H1 (cell line): Measurements from ENCODE around the gene RELT. TPM values are rescaled to one million over a fixed set of nuclear protein-coding genes. Genes with fewer than 3 reads are reported as not detected.

Experiments used
- CTCF ChIA-PET: fragments of 300-600 bp; sonication (Branson Sonifier 250); formaldehyde crosslinking; loops from one replicate; lab custom pipeline; 2021; ENCODE audit not compliant: partially characterized antibody; lab: Charles Lee
- POLR2A ChIA-PET: fragments of 300-600 bp; sonication (Branson Sonifier 250); formaldehyde crosslinking; loops from one replicate; lab custom pipeline; 2021; ENCODE audit warnings: inconsistent platforms; ENCODE audit not compliant: partially characterized antibody; lab: Charles Lee
- DNase-seq, 2 experiments: peaks; one replicate each; pipeline versions ENCODE4 v3.0.0 to v3.0.0-alpha.2; 2010 to 2022; ENCODE audit warnings: low spot score in 2 of 2, low read depth in 1 of 2, mixed read lengths in 1 of 2
- FAIRE-seq: peaks from 2 replicates; lab custom pipeline; 2011; peaks lifted over from hg19 to GRCh38; lab: Jason Lieb, UNC
- H2AFZ ChIP-seq: 2 replicates; pipeline ENCODE4 v1.8.1; 2012; ENCODE audit warnings: low read length, inconsistent platforms
- H2AK5ac ChIP-seq: 2 replicates; pipeline ENCODE4 v1.6.1; 2013; ENCODE audit warnings: low read depth, low read length
- H2BK120ac ChIP-seq: replicated peaks from 2 replicates; pipeline ENCODE3; 2013; ENCODE audit warnings: low read depth, low read length, inconsistent platforms
- H2BK12ac ChIP-seq: 2 replicates; pipeline ENCODE4 v1.6.1; 2013; ENCODE audit warnings: low read depth, low read length
- H2BK15ac ChIP-seq: 2 replicates; pipeline ENCODE4 v1.6.1; 2013; ENCODE audit warnings: low read length
- H2BK20ac ChIP-seq: 2 replicates; pipeline ENCODE4 v1.6.1; 2013; ENCODE audit warnings: low read length
- H2BK5ac ChIP-seq: 2 replicates; pipeline ENCODE4 v1.6.1; 2013; ENCODE audit warnings: low read depth, low read length
- H3K14ac ChIP-seq: 2 replicates; pipeline ENCODE4 v1.6.1; 2013; ENCODE audit warnings: inconsistent platforms; ENCODE audit not compliant: insufficient read length
- H3K18ac ChIP-seq: 2 replicates; pipeline ENCODE4 v1.6.1; 2013; ENCODE audit warnings: low read length; ENCODE audit errors: extremely low read depth
- H3K23ac ChIP-seq: 2 replicates; pipeline ENCODE4 v1.6.1; 2013; ENCODE audit warnings: inconsistent platforms; ENCODE audit not compliant: insufficient read length
- H3K23me2 ChIP-seq: 2 replicates; pipeline ENCODE4 v1.6.1; 2013; ENCODE audit warnings: low read depth, low read length
- H3K27ac ChIP-seq: 2 replicates; pipeline ENCODE4 v1.6.1; 2011; ENCODE audit warnings: low read depth, low read length, inconsistent platforms
- H3K27me3 ChIP-seq, 4 experiments: replicated peaks in 1 of 4; 1 replicate in 1 of 4; 2 replicates in 3 of 4; pipeline versions ENCODE4 v1.6.1 to v1.8.1; 2011 to 2013; ENCODE audit warnings: low read length in 3 of 4, mild to moderate bottlenecking in 3 of 4, inconsistent platforms in 2 of 4, mixed read lengths in 2 of 4, moderate library complexity in 1 of 4; ENCODE audit not compliant: control insufficient read depth in 3 of 4, insufficient read depth in 3 of 4; ENCODE audit errors: extremely low read depth in 1 of 4
- H3K36me3 ChIP-seq, 4 experiments: 2 replicates each; pipeline versions ENCODE4 v1.6.1 to v1.8.1; 2011 to 2013; ENCODE audit warnings: mild to moderate bottlenecking in 4 of 4, low read length in 3 of 4, moderate library complexity in 2 of 4, control low read depth in 1 of 4, inconsistent platforms in 1 of 4; ENCODE audit not compliant: insufficient read depth in 4 of 4, control insufficient read depth in 2 of 4
- H3K4ac ChIP-seq: replicated peaks from 2 replicates; pipeline ENCODE3; 2013; ENCODE audit warnings: low read length, low read depth, mixed read lengths, inconsistent platforms; ENCODE audit not compliant: insufficient read length
- H3K4me1 ChIP-seq, 4 experiments: replicated peaks in 1 of 4; 1 replicate in 1 of 4; 2 replicates in 3 of 4; pipeline versions ENCODE4 v1.6.1 to v1.8.1; 2011 to 2013; ENCODE audit warnings: low read length in 3 of 4, inconsistent platforms in 2 of 4, mixed read lengths in 1 of 4; ENCODE audit not compliant: insufficient read depth in 4 of 4, control insufficient read depth in 3 of 4
- H3K4me2 ChIP-seq, 2 experiments: 2 replicates each; pipeline versions ENCODE4 v1.6.1 to v1.8.1; 2011 to 2013; ENCODE audit warnings: low read depth in 2 of 2, low read length in 2 of 2, control low read depth in 1 of 2, inconsistent platforms in 1 of 2, mild to moderate bottlenecking in 1 of 2; ENCODE audit not compliant: insufficient read depth in 1 of 2
- H3K4me3 ChIP-seq, 4 experiments: fragments of 200-600, 300-600 bp in 1 of 4; sonication (generic), shearing (Covaris generic), sonication (Bioruptor Twin) in 1 of 4; 2 replicates each; pipeline versions ENCODE4 v1.5.1 to v1.8.1; 2011 to 2016; ENCODE audit warnings: low read length in 4 of 4, low read depth in 3 of 4, control low read depth in 2 of 4, inconsistent platforms in 2 of 4, mild to moderate bottlenecking in 2 of 4, mixed read lengths in 1 of 4, moderate library complexity in 1 of 4; ENCODE audit not compliant: insufficient read depth in 2 of 4; ENCODE audit errors: extremely low read depth in 1 of 4
- H3K56ac ChIP-seq: replicated peaks from 2 replicates; pipeline ENCODE3; 2013; ENCODE audit warnings: low read depth, mild to moderate bottlenecking, mixed read lengths, low read length, inconsistent platforms; ENCODE audit not compliant: insufficient read length
- H3K79me1 ChIP-seq: 2 replicates; pipeline ENCODE4 v1.6.1; 2013; ENCODE audit warnings: low read depth, low read length, control low read depth
- H3K79me2 ChIP-seq, 2 experiments: 2 replicates each; pipeline versions ENCODE4 v1.6.1 to v1.8.1; 2012 to 2013; ENCODE audit warnings: low read length in 2 of 2, mild to moderate bottlenecking in 2 of 2, inconsistent platforms in 1 of 2; ENCODE audit not compliant: insufficient read depth in 2 of 2, control insufficient read depth in 1 of 2
- H3K9ac ChIP-seq, 4 experiments: replicated peaks in 1 of 4; 1 replicate in 1 of 4; 2 replicates in 3 of 4; pipeline versions ENCODE4 v1.6.1 to v1.8.1; 2011 to 2013; ENCODE audit warnings: low read depth in 3 of 4, low read length in 3 of 4, control low read depth in 2 of 4, mild to moderate bottlenecking in 2 of 4, moderate library complexity in 2 of 4, inconsistent platforms in 1 of 4; ENCODE audit errors: extremely low read depth in 1 of 4
- H3K9me3 ChIP-seq, 2 experiments: 2 replicates each; pipeline versions ENCODE4 v1.6.1 to v1.8.1; 2012 to 2013; ENCODE audit warnings: mild to moderate bottlenecking in 2 of 2, moderate library complexity in 2 of 2, control low read depth in 1 of 2, inconsistent platforms in 1 of 2, low read depth in 1 of 2, low read length in 1 of 2, mixed read lengths in 1 of 2; ENCODE audit not compliant: insufficient read depth in 2 of 2
- H4K20me1 ChIP-seq, 2 experiments: replicated peaks in 1 of 2; 2 replicates each; pipeline versions ENCODE3 to v1.8.1; 2011 to 2013; ENCODE audit warnings: inconsistent platforms in 2 of 2, low read length in 2 of 2, mild to moderate bottlenecking in 1 of 2; ENCODE audit not compliant: insufficient read depth in 2 of 2, control insufficient read depth in 1 of 2
- H4K5ac ChIP-seq: 2 replicates; pipeline ENCODE4 v1.6.1; 2013; ENCODE audit warnings: low read length, low read depth, mixed read lengths, inconsistent platforms; ENCODE audit not compliant: insufficient read length
- H4K8ac ChIP-seq: 2 replicates; pipeline ENCODE4 v1.8.0; 2013; ENCODE audit warnings: mild to moderate bottlenecking, moderate library complexity, low read length, inconsistent platforms; ENCODE audit not compliant: insufficient read depth; ENCODE audit errors: extremely low read depth
- H4K91ac ChIP-seq: replicated peaks from 2 replicates; pipeline ENCODE3; 2013; ENCODE audit warnings: low read length, mixed read lengths, inconsistent platforms; ENCODE audit not compliant: insufficient read length
- BRCA1 ChIP-seq: IDR thresholded peaks from 2 replicates; pipeline ENCODE4 v1.6.1; 2012; ENCODE audit warnings: low read depth, low read length, improper control_type of control experiment
- SIX5 ChIP-seq: IDR thresholded peaks from 2 replicates; pipeline ENCODE4 v1.6.1; 2011; ENCODE audit warnings: mild to moderate bottlenecking, low read depth, low read length
- WGBS, 2 experiments: shearing (Covaris generic) in 1 of 2; methylation state at CpG; one replicate each; pipeline versions ENCODE4 v1.1.6 to v1.1.7; 2013 to 2015; ENCODE audit warnings: low lambda C conversion rate in 2 of 2, mixed read lengths in 2 of 2, inconsistent platforms in 1 of 2, low coverage in 1 of 2, missing lambda C conversion rate in 1 of 2; ENCODE audit not compliant: insufficient replicate concordance in 2 of 2, insufficient coverage in 1 of 2, insufficient read length in 1 of 2; ENCODE audit errors: extremely low coverage in 1 of 2, missing lambda C conversion rate in 1 of 2; 5-methylcytosine and 5-hydroxymethylcytosine counted together
- polyA plus RNA-seq, 7 experiments: library from polyadenylated mRNA; depleted of rRNA in 3 of 7; stranded (reverse) in 5 of 7; unstranded in 2 of 7; fragments of >200 nt in 5 of 7; fragments of 200-250 nt in 2 of 7; gene quantifications; 1 replicate in 5 of 7; 2 replicates in 1 of 7; 4 replicates in 1 of 7; pipeline versions ENCODE4 v1.2.1 to v1.2.3, GENCODE V29; 2011 to 2013; ENCODE audit warnings: missing spikeins in 2 of 7, mixed read lengths in 2 of 7
- total RNA-seq: library from RNA; stranded (reverse); fragmentation: NEBNext Ultra II Directional; extraction: Animal tissue kit (Norgen Biotek cat#: 25700); gene quantifications from 2 replicates; pipeline ENCODE4 v1.2.1, GENCODE V29; 2021

The RELT gene
- total and polyA plus RNA-seq, 2 of the 8 experiments (the other 6 are each of a cell fraction or from before 2014, with no cell fraction given), result 3.4 to 5.7 TPM

DNA sequence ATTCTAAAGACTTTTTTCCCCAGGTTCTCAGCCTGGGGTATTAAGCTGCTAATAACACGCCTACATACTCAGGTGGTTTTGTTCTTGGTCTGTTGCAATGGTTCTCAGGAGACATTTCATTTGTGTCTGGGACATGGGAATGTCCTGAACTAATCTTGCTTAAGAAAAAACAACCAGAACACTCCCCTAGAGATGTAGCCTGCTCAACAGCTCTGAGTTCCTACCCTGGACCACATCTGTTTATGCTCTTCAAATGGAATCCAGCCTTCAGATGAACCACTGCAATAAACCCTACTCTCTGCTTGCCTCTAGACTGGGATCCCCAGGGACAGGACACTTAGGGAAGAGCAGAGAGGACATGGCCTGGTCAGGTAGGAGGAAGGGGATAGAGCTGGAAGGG lies 29.9 kb downstream of the RELT start:
- TF ChIP-seq SIX5, result no peak
- TF ChIP-seq BRCA1, result no peak
- H2AFZ ChIP-seq, result no peak overlapping the region
- H3K14ac ChIP-seq, result no peak overlapping the region
- peaks cover 0 to 3% (median 1%) of the 10 kb centered on the region in 4 experiments; a peak in 4 of 7 replicates for H3K4me1 ChIP-seq
- H3K36me3 ChIP-seq, result peaks cover 0 to 20% (median 6%) of the 10 kb centered on the region in 4 experiments; a peak in 5 of 8 replicates
- no peak overlapping the region for H4K5ac ChIP-seq
- WGBS, 2 experiments, result 64% methylated on average over 1 of the region's 1 CpG; no CpG with 5 or more reads in 1 of the 2 experiments
- H2BK15ac ChIP-seq, result no peak overlapping the region
- H2BK20ac ChIP-seq, result no peak overlapping the region
- no peak for DNase-seq
- ChIA-PET POLR2A (interaction anchor here (1.3 kb wide), 1 partner anchor 14 kb away, joined by 3 read pairs; no protein-coding TSS in a partner anchor), CTCF (interaction anchor here (1.0 to 4.1 kb wide), 12 partner anchors 8 to 255 kb away, joined by 3 to 27 read pairs (median 6); no protein-coding TSS in a partner anchor)
- peaks cover 0 to 3% of the 10 kb centered on the region in 2 experiments for H4K20me1 ChIP-seq
- H3K23me2 ChIP-seq, result no peaks in the 10 kb centered on the region
- FAIRE-seq, result no peak
- no peak overlapping the region for H3K23ac ChIP-seq
- no peaks in the 10 kb centered on the region for H3K27me3 ChIP-seq
- no peak overlapping the region for H3K56ac ChIP-seq
- no peak overlapping the region for H2BK120ac ChIP-seq
- no peak overlapping the region for H3K27ac ChIP-seq
- no peak overlapping the region for H3K4me2 ChIP-seq
- no peak overlapping the region for H3K4me3 ChIP-seq
- H3K4ac ChIP-seq, result no peak overlapping the region
- no peak overlapping the region for H3K9ac ChIP-seq
- H2BK12ac ChIP-seq, result no peak overlapping the region
- no peaks in the 10 kb centered on the region for H3K79me2 ChIP-seq
- H4K91ac ChIP-seq, result no peak overlapping the region
- H3K18ac ChIP-seq, result no peak overlapping the region
- H2AK5ac ChIP-seq, result no peak overlapping the region
- H3K9me3 ChIP-seq, result no peaks in the 10 kb centered on the region
- no peaks in the 10 kb centered on the region for H3K79me1 ChIP-seq
- no peak overlapping the region for H4K8ac ChIP-seq
- H2BK5ac ChIP-seq, result no peak overlapping the region
